OCI-LY7 (cell line): Measurements from ENCODE around the gene GNB1L. TPM values are rescaled to one million over a fixed set of nuclear protein-coding genes. Genes with fewer than 3 reads are reported as not detected.

ENCODE experiments used
- BruUV-seq: library from RNA; stranded (reverse); fragments of 400-500 nt; replicated peaks from 2 replicates; lab custom pipeline; 2021; lab: Mats Ljungman, UMichigan
- CTCF ChIA-PET: fragments of 300-600 bp; sonication (Branson Sonifier 250); formaldehyde crosslinking; loops from one replicate; lab custom pipeline; 2022; ENCODE audit warnings: antibody characterized with exemption; ENCODE audit not compliant: unreplicated experiment; lab: Charles Lee
- POLR2A ChIA-PET: fragments of 300-600 bp; sonication (Branson Sonifier 250); formaldehyde crosslinking; loops from one replicate; lab custom pipeline; 2022; ENCODE audit warnings: antibody characterized with exemption; lab: Charles Lee
- DNase-seq: peaks from one replicate; pipeline ENCODE4 v3.0.0-alpha.2; 2015; ENCODE audit warnings: low spot score
- H2AFZ ChIP-seq: fragments of 200-600 bp; sonication (generic), shearing (Covaris generic); 2 replicates; pipeline ENCODE4 v1.6.1; 2014; ENCODE audit warnings: mild to moderate bottlenecking, antibody characterized with exemption, low read length, moderate library complexity
- H3K27ac ChIP-seq: fragments of 200-600 bp; sonication (generic); 2 replicates; pipeline ENCODE4 v1.5.1; 2014; ENCODE audit warnings: mixed run types, low read depth, mild to moderate bottlenecking, moderate library complexity, low read length, inconsistent platforms; ENCODE audit not compliant: poor library complexity, severe bottlenecking
- H3K36me3 ChIP-seq: fragments of 200-600 bp; sonication (generic); 2 replicates; pipeline ENCODE4 v1.6.1; 2014; ENCODE audit warnings: mild to moderate bottlenecking, antibody characterized with exemption, low read length, moderate library complexity, mixed read lengths; ENCODE audit not compliant: insufficient read depth
- H3K4me1 ChIP-seq: fragments of 200-600 bp; sonication (generic); 2 replicates; pipeline ENCODE4 v1.5.1; 2014; ENCODE audit warnings: mild to moderate bottlenecking, low read length; ENCODE audit not compliant: insufficient read depth, poor library complexity, severe bottlenecking
- H3K4me2 ChIP-seq: fragments of 200-600 bp; sonication (generic); 2 replicates; pipeline ENCODE4 v1.6.1; 2014; ENCODE audit warnings: mild to moderate bottlenecking, low read length
- H3K4me3 ChIP-seq: fragments of 200-600 bp; sonication (generic); 2 replicates; pipeline ENCODE4 v1.5.1; 2014; ENCODE audit warnings: mild to moderate bottlenecking, low read depth, low read length; ENCODE audit not compliant: poor library complexity, severe bottlenecking
- H3K79me2 ChIP-seq: fragments of 200-600 bp; sonication (generic); 2 replicates; pipeline ENCODE4 v1.6.1; 2016; ENCODE audit warnings: low read depth, mild to moderate bottlenecking, low read length, moderate library complexity, mixed read lengths; ENCODE audit not compliant: insufficient read depth
- H3K9me2 ChIP-seq: fragments of 200-600 bp; sonication (generic); 2 replicates; pipeline ENCODE4 v1.6.1; 2016; ENCODE audit warnings: mild to moderate bottlenecking, low read length, mixed read lengths; ENCODE audit not compliant: insufficient read depth
- H3K9me3 ChIP-seq: fragments of 200-600 bp; sonication (generic); 2 replicates; pipeline ENCODE4 v1.6.1; 2014; ENCODE audit warnings: mild to moderate bottlenecking, mixed run types, low read length, mixed read lengths
- H4K20me1 ChIP-seq: fragments of 200-600 bp; sonication (generic); 2 replicates; pipeline ENCODE4 v1.6.1; 2014; ENCODE audit warnings: mild to moderate bottlenecking, antibody characterized with exemption, low read length, moderate library complexity, mixed read lengths; ENCODE audit not compliant: insufficient read depth
- CTCF ChIP-seq: fragments of 200-600 bp; sonication (generic); conservative IDR thresholded peaks from 2 replicates; pipeline ENCODE4 v1.5.1; 2014; ENCODE audit warnings: mild to moderate bottlenecking, antibody characterized with exemption, low read length, moderate library complexity, mixed read lengths
- EZH2phosphoT487 ChIP-seq: fragments of 200-600 bp; sonication (generic); IDR thresholded peaks from 2 replicates; pipeline ENCODE4 v1.6.1; 2018; ENCODE audit warnings: low read depth, borderline replicate concordance, mild to moderate bottlenecking, mixed run types, antibody characterized with exemption, low read length, moderate library complexity, mixed read lengths
- intact Hi-C: fragments of 100-400 bp; cut with micrococcal nuclease; formaldehyde crosslinking; loops from one replicate; pipeline ENCODE4 v1.10.0; 2022; ENCODE audit not compliant: unreplicated experiment
- total RNA-seq, 2 experiments: library from RNA; depleted of rRNA in 1 of 2; stranded (reverse); fragments of >200 nt in 1 of 2; shearing (Covaris generic) in 1 of 2; gene quantifications; 2 replicates each; pipeline ENCODE4 v1.2.3, GENCODE V29; 2014 to 2022

GNB1L gene
- total RNA-seq, 2 experiments from 2014 or later: 13.1 to 26.7 TPM

GRCh38 chr22:19776433-19777031 is 78.1 kb downstream of the GNB1L start:
- Histone ChIP-seq H3K4me2 (peak overlapping the region; percentile 19), H2AFZ (peak overlapping the region; percentile 5; the same call in 1 of the 2 replicates)
- CTCF ChIA-PET: interaction anchor here (1.0 kb wide), 1 partner anchor 12 kb away, joined by 3 read pairs; no protein-coding TSS in a partner anchor

GRCh38 chr22:19775496-19776325 is 79.0 kb downstream of the GNB1L start:
- Histone ChIP-seq H3K4me3 (no peak overlapping the region), H3K79me2 (no peaks in the 10 kb centered on the region), H3K4me2 (peak overlapping the region; percentile 19), H3K4me1 (peaks cover 74% of the 10 kb centered on the region), H4K20me1 (no peaks in the 10 kb centered on the region), H3K9me3 (no peaks in the 10 kb centered on the region), H3K9me2 (no peaks in the 10 kb centered on the region), H3K27ac (no peak overlapping the region), H3K36me3 (no peaks in the 10 kb centered on the region), H2AFZ (no peak overlapping the region)
- ChIA-PET POLR2A (no interaction called here), CTCF (interaction anchor here (1.0 kb wide), 1 partner anchor 12 kb away, joined by 3 read pairs; no protein-coding TSS in a partner anchor)
- BruUV-seq: no TSS peak
- DNase-seq: peak; percentile 36
- intact Hi-C loops: no loop called here
- TF ChIP-seq CTCF (no peak), EZH2phosphoT487 (no peak)

More at GRCh38 chr22:19776433-19777031, 78.1 kb downstream of the GNB1L start:
- Histone ChIP-seq H3K9me2 (no peaks in the 10 kb centered on the region), H3K27ac (no peak overlapping the region), H4K20me1 (no peaks in the 10 kb centered on the region), H3K4me1 (peaks cover 71% of the 10 kb centered on the region), H3K36me3 (no peaks in the 10 kb centered on the region), H3K4me3 (no peak overlapping the region), H3K9me3 (0 out of 2 replicates have a peak, but pooled peaks cover 1% of the 10 kb centered on the region), H3K79me2 (no peaks in the 10 kb centered on the region)
- intact Hi-C loops: no loop called here
- TF ChIP-seq CTCF: no peak
- TF ChIP-seq EZH2phosphoT487: no peak
- no TSS peak for BruUV-seq
- POLR2A ChIA-PET: interaction anchor here (0.7 kb wide), 1 partner anchor 543 kb away, joined by 3 read pairs; the partner anchor contains the start of gene DGCR6L
- peak; percentile 31 for DNase-seq
